ENCODE data around the gene KCNIP1.

The KCNIP1 gene

GRCh38 chr5:170525470-170526211, 21.8 kb downstream of the KCNIP1 start:
- H3K4me3 ChIP-seq (ENCODE audit: low read length) = no peak overlapping the region
- no peak for TF ChIP-seq ZNF274 (IDR thresholded peaks at IDR 0.05; ENCODE audit: low read depth, low read length)

- no peak overlapping the region for H3K4me3 ChIP-seq (ENCODE audit: low read length)
- TF ChIP-seq ZNF274 (IDR thresholded peaks at IDR 0.05; ENCODE audit: low read depth, low read length) = no peak
Measured at GRCh38 chr5:170527991-170528390, 24.2 kb downstream of the KCNIP1 start.

DNA sequence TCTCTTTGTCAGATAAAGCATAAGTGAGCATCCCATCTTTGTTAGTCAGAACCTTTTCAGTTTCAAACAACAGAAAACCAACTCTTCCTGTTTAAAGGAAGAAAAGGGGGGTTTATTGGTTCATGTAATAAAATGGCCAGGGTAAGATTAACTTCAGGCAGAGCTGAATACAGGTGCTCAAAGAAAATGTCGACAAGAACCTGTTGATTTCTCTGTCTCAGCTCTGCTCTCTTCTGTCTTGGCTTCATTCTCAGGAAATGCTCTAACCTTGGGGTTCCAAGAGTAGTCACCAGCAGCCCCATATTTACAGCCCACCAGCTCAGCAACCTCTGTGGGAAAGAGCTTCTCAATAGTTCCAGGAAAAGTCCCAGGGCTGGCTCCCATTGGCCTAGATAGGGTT, 25.2 kb downstream of the KCNIP1 start:
- TF ChIP-seq ZNF274 (IDR thresholded peaks at IDR 0.05; ENCODE audit: low read depth, low read length) = no peak
- H3K4me3 ChIP-seq (ENCODE audit: low read length) = no peak overlapping the region

- TF ChIP-seq ZNF274 (IDR thresholded peaks at IDR 0.05; ENCODE audit: low read depth, low read length) = no peak
- H3K4me3 ChIP-seq (ENCODE audit: low read length) = no peak overlapping the region
Measured at GRCh38 chr5:170532935-170533334, 29.1 kb downstream of the KCNIP1 start.

- no peak overlapping the region for H3K4me3 ChIP-seq (ENCODE audit: low read length)
- no peak for TF ChIP-seq ZNF274 (IDR thresholded peaks at IDR 0.05; ENCODE audit: low read depth, low read length)
Measured at GRCh38 chr5:170533383-170533782, 29.6 kb downstream of the KCNIP1 start.

GRCh38 chr5:170534177-170534576, 30.4 kb downstream of the KCNIP1 start:
- no peak for TF ChIP-seq ZNF274 (IDR thresholded peaks at IDR 0.05; ENCODE audit: low read depth, low read length)
- H3K4me3 ChIP-seq (ENCODE audit: low read length) = no peak overlapping the region

DNA sequence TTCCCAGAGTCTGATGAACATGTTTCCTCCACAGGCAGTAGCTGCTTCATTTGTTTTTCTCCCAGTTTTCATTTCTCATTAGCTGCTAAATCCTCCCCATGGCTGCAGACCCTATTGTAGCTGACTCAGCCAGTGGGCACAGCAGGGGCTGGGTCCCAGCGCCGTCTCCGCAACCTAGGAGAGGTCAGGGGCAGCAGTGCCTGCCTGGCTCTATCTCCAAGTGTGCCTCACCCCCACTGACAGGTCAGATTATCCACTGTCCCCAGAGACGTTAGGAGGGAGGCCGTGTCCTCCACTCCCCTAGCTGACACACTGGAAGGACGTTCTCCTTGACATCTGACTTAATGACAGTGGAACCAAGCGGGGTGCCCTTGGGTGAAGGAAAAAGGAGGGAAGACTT, 31.1 kb downstream of the KCNIP1 start:
- H3K4me3 ChIP-seq (ENCODE audit: low read length) = no peak overlapping the region
- no peak for TF ChIP-seq ZNF274 (IDR thresholded peaks at IDR 0.05; ENCODE audit: low read depth, low read length)

- H3K4me3 ChIP-seq (ENCODE audit: low read length) = no peak overlapping the region
- TF ChIP-seq ZNF274 (IDR thresholded peaks at IDR 0.05; ENCODE audit: low read depth, low read length) = no peak
Measured at GRCh38 chr5:170536525-170536924, 32.7 kb downstream of the KCNIP1 start.

GRCh38 chr5:170537451-170538095, 33.8 kb downstream of the KCNIP1 start:
- TF ChIP-seq ZNF274 (IDR thresholded peaks at IDR 0.05; ENCODE audit: low read depth, low read length) = no peak
- H3K4me3 ChIP-seq (ENCODE audit: low read length) = no peak overlapping the region

- no peak for TF ChIP-seq ZNF274 (IDR thresholded peaks at IDR 0.05; ENCODE audit: low read depth, low read length)
- no peak overlapping the region for H3K4me3 ChIP-seq (ENCODE audit: low read length)
Measured at GRCh38 chr5:170538096-170538465, 34.3 kb downstream of the KCNIP1 start.

GRCh38 chr5:170538696-170539586, 35.1 kb downstream of the KCNIP1 start:
- H3K4me3 ChIP-seq (ENCODE audit: low read length) = no peak overlapping the region

GRCh38 chr5:170540271-170540670, 36.5 kb downstream of the KCNIP1 start:
- no peak for TF ChIP-seq ZNF274 (IDR thresholded peaks at IDR 0.05; ENCODE audit: low read depth, low read length)
- H3K4me3 ChIP-seq (ENCODE audit: low read length) = no peak overlapping the region

More at GRCh38 chr5:170538696-170539586, 35.1 kb downstream of the KCNIP1 start:
- no peak for TF ChIP-seq ZNF274 (IDR thresholded peaks at IDR 0.05; ENCODE audit: low read depth, low read length)

GRCh38 chr5:170541146-170541769, 37.4 kb downstream of the KCNIP1 start:
- no peak for TF ChIP-seq ZNF274 (IDR thresholded peaks at IDR 0.05; ENCODE audit: low read depth, low read length)
- H3K4me3 ChIP-seq (ENCODE audit: low read length) = no peak overlapping the region

DNA sequence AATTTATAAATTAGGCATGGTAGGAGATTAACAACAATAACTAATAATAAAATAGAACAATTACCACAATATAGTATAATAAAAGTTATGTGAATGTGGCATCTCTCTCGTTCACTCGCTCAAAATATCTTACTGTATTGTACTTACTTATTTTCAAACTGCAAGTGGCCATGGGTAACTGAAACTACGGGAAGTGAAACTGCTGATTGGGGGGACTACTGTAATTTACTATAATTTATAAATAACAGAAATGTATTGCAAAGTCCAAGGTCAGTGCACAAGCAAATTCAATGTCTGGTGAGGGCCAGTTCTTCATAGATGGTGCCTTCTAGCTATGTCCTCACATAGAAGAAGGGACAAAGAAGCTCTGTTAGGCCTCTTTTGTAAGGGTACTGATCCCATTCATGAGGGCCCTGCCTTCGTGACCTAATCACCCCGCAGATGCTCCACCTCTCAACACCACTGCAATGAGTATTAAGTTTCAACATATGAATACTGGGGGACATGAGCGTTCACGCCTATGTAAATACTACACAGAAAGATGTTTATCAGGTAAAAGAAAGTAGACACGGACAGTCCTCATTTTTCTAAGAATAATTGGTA, 39.0 kb downstream of the KCNIP1 start:
- H3K4me3 ChIP-seq (ENCODE audit: low read length) = no peak overlapping the region
- no peak for TF ChIP-seq ZNF274 (IDR thresholded peaks at IDR 0.05; ENCODE audit: low read depth, low read length)
